ENCODE measurements around the gene HDAC3.
A peak's percentile ranks its signal among the peaks of the same experiment; 100 is the strongest.

Gene HDAC3

DNA sequence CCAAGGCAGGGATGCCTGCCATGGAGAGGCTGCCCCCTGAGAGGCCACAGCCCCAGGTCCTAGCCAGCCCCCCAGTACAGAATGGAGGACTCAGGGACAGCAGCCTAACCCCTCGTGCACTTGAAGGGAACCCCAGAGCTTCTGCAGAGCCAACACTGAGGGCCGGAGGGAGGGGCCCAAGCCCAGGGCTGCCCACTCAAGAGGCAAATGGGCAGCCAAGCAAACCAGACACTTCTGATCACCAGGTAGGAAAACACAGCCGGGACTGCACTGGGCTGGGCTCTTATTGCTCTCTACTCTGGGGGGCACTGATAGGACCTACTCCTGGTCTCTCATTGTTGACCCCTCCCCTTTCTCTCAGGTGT lies 3.4 kb upstream of the HDAC3 start:
- FAIRE-seq (no peak), DNase-seq (ENCODE audit: insufficient read length, low spot score) (no peak)
- TF ChIP-seq, protein P1, sequence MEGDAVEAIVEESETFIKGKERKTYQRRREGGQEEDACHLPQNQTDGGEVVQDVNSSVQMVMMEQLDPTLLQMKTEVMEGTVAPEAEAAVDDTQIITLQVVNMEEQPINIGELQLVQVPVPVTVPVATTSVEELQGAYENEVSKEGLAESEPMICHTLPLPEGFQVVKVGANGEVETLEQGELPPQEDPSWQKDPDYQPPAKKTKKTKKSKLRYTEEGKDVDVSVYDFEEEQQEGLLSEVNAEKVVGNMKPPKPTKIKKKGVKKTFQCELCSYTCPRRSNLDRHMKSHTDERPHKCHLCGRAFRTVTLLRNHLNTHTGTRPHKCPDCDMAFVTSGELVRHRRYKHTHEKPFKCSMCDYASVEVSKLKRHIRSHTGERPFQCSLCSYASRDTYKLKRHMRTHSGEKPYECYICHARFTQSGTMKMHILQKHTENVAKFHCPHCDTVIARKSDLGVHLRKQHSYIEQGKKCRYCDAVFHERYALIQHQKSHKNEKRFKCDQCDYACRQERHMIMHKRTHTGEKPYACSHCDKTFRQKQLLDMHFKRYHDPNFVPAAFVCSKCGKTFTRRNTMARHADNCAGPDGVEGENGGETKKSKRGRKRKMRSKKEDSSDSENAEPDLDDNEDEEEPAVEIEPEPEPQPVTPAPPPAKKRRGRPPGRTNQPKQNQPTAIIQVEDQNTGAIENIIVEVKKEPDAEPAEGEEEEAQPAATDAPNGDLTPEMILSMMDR (IDR thresholded peaks at IDR 0.05; ENCODE audit: insufficient read depth, missing control alignments), result no peak

- FAIRE-seq (no peak), DNase-seq (ENCODE audit: insufficient read length, low spot score) (no peak)
- TF ChIP-seq, protein P1 (IDR thresholded peaks at IDR 0.05; ENCODE audit: insufficient read depth, missing control alignments), result no peak
Observed at GRCh38 chr5:141639357-141640050, 2.9 kb upstream of the HDAC3 start.

GRCh38 chr5:141638771-141639170 lies 2.1 kb upstream of the HDAC3 start:
- no peak for FAIRE-seq
- TF ChIP-seq, protein P1 (IDR thresholded peaks at IDR 0.05; ENCODE audit: insufficient read depth, missing control alignments), result no peak

DNA sequence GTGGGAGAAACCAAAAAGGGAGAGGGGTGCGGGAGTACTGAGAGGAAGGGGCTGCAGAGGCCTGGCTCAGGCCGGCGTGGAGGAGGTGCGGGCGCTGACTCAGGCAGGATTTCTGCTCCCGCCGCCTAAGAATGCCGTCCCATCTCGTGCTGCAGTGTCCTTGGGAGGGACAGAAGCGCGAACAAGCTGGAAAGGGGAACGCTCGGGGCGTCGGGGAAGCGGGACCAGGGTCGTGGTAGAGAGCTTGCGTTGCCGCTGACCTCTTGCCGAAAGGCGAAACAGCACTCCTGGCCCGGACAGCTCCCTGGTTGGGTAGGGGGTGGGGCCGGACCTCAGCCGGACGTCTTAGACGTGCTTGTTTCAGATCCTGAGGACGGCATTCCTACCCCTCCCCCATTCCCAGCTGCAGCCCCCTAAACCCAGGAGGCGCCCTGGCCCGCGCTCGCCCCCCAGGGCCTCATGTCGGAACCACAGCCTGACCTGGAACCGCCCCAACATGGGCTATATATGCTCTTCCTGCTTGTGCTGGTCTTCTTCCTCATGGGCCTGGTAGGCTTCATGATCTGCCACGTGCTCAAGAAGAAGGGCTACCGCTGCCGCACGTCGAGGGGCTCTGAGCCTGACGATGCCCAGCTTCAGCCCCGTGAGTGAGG lies 1.2 kb upstream of the HDAC3 start:
- TF ChIP-seq, protein P1 (IDR thresholded peaks at IDR 0.05; ENCODE audit: insufficient read depth, missing control alignments), result peak; percentile 36
- FAIRE-seq, result no peak

More at GRCh38 chr5:141638771-141639170, 2.1 kb upstream of the HDAC3 start:
- DNase-seq (ENCODE audit: insufficient read length, low spot score), result no peak

DNA sequence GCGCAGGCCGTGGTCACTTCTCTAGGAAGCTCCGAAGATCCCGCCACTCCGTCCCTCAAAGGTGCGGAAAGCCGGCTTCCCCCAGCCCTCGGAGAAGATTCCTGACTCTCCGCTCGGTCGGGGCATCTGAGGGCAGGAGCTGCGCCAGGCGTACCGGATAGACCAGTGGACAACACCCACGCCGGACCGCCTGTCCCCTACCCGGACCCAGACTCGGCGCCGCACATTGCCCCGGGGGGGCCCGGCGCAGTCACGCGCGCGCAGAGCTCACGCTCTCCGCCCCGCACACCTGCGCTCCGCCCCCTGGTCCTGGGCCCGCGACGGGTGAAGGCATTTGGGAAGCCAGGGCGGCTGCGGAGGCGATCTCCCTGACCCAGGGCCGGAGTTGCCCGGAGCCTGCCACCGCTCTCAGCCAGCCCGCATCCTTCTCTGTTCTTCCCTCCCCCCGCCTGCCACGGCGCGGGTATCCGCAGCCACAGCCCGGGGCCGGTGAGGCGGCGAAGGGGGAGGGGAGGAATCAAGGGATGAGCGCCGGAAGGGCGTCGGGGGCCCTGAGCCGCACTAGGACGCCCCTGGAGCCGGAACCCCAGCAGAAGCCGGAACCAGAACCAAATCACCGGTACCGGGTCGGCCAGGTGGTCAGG lies 596 bp upstream of the HDAC3 start:
- TF ChIP-seq, protein P1 (IDR thresholded peaks at IDR 0.05; ENCODE audit: insufficient read depth, missing control alignments), result no peak
- FAIRE-seq (no peak), DNase-seq (ENCODE audit: insufficient read length, low spot score) (no peak)

More for the DNA sequence above, 1.2 kb upstream of the HDAC3 start:
- DNase-seq (ENCODE audit: insufficient read length, low spot score), result no peak

DNA sequence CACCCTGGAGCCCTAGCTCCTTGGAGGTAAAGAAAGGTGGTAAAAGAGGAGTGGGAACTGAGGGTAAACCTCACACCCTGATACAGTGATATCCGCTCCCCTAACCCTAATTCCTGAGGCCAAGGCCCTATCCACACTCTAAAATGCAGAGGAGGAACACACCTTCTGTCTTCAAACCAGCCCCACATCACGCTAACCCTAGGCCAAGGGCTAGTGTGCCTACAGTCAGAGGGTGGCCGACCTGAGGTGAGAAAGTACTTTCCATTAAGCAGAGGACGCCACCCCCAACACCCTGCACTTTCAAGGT lies 590 bp downstream of the HDAC3 start:
- no peak for FAIRE-seq
- TF ChIP-seq, protein P1 (IDR thresholded peaks at IDR 0.05; ENCODE audit: insufficient read depth, missing control alignments), result no peak
- DNase-seq (ENCODE audit: insufficient read length, low spot score), result no peak

DNA sequence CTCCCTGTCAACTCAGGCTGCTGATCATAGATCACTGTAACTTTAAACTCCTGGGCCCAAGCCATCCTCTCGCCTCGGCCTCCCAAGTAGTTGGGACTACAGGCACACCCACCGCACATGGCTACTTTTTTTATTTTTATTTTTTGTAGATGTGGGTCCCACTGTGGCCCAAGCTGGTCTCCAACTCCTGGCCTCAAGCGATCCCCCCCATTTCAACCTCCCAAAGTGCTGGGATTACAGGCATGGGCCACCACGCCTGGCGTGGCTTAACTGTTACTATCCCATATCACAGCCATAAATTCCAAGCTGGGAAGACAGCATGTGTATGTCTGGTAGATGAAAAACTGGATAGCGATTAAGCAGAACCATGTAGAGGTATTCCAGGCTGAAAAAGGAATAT lies 1.0 kb downstream of the HDAC3 start:
- FAIRE-seq (no peak), DNase-seq (ENCODE audit: insufficient read length, low spot score) (no peak)
- TF ChIP-seq, protein P1 (IDR thresholded peaks at IDR 0.05; ENCODE audit: insufficient read depth, missing control alignments), result no peak

Data from D721Med (cell line).